Breast epithelium (tissue), 4 donors: ENCODE measurements around the gene WDR19. TPM values are rescaled to one million over a fixed set of nuclear protein-coding genes. Genes with fewer than 3 reads are reported as not detected.
"Not testable (repeated sequence)": the region's sequence is repeated elsewhere in the genome, so short reads cannot be mapped to it uniquely, and the experiment has no call there.

Experiments used
- DNase-seq, 2 donors: peaks; one replicate each; pipeline ENCODE4 v3.0.0-alpha.2; 2019; ENCODE audit warnings: low spot score in 2 of 2
- H3K27ac ChIP-seq, 2 donors: fragments of 200-600 bp; sonication (generic) in 1 of 2; one replicate each; pipeline ENCODE4 v1.5.1; 2016 to 2019; ENCODE audit warnings: mild to moderate bottlenecking in 1 of 2
- H3K27me3 ChIP-seq, 2 donors: fragments of 200-600 bp; sonication (generic) in 1 of 2; one replicate each; pipeline versions ENCODE4 v1.5.1 to v1.6.0; 2017 to 2019; ENCODE audit warnings: control low read depth in 1 of 2, mild to moderate bottlenecking in 1 of 2
- H3K36me3 ChIP-seq: fragments of 200-600 bp; one replicate; pipeline ENCODE4 v1.5.1; 2019
- H3K4me1 ChIP-seq, 2 donors: fragments of 200-600 bp; sonication (generic); one replicate each; pipeline ENCODE4 v1.5.1; 2016 to 2019; ENCODE audit warnings: control low read depth in 1 of 2
- H3K4me3 ChIP-seq, 3 donors: fragments of 200-600 bp; sonication (generic); 1 replicate in 2 of 3; 2 replicates in 1 of 3; pipeline ENCODE4 v1.5.1; 2016 to 2019; ENCODE audit warnings: mild to moderate bottlenecking in 3 of 3, moderate library complexity in 2 of 3
- H3K9me3 ChIP-seq, 2 donors: fragments of 200-600 bp; sonication (generic) in 1 of 2; one replicate each; pipeline ENCODE4 v1.5.1; 2016 to 2019; ENCODE audit warnings: control low read depth in 1 of 2
- CTCF ChIP-seq, 3 donors: fragments of 450-650 bp; IDR thresholded peaks; one replicate each; pipeline ENCODE4 v1.5.1; 2016 to 2017; ENCODE audit warnings: antibody characterized with exemption in 3 of 3, mild to moderate bottlenecking in 3 of 3, moderate library complexity in 3 of 3
- POLR2A ChIP-seq: fragments of 450-650 bp; IDR thresholded peaks from one replicate; pipeline ENCODE4 v1.6.1; 2016; ENCODE audit warnings: antibody characterized with exemption, mild to moderate bottlenecking, moderate library complexity
- POLR2AphosphoS5 ChIP-seq, 3 donors: sonication (generic); formaldehyde crosslinking; IDR thresholded peaks; one replicate each; pipeline ENCODE4 v1.6.1; 2017; ENCODE audit warnings: antibody characterized with exemption in 3 of 3
- intact Hi-C: fragments of 100-400 bp; cut with DNase I; formaldehyde crosslinking; loops from one replicate; pipeline ENCODE4 v1.15.1; 2023; ENCODE audit warnings: low total_unique reads
- total RNA-seq, 3 donors: library from RNA; depleted of rRNA; stranded (reverse); fragments of >200 nt; gene quantifications; one replicate each; pipeline ENCODE4 v1.1.0, GENCODE V29; 2016

Gene WDR19
- total RNA-seq, 3 donors from 2014 or later = 65.6 to 75.8 (median 66.5) TPM

- no peak overlapping the region for H3K4me3 ChIP-seq
- no peaks in the 10 kb centered on the region for H3K9me3 ChIP-seq
- intact Hi-C loops = no loop called here
- H3K27me3 ChIP-seq = no peaks in the 10 kb centered on the region
- DNase-seq = no peak
- TF ChIP-seq POLR2AphosphoS5 (IDR thresholded peaks at IDR 0.05) = no peak
- no peak for TF ChIP-seq CTCF (IDR thresholded peaks at IDR 0.05)
- no peak for TF ChIP-seq POLR2A
- no peak overlapping the region for H3K27ac ChIP-seq
- no peaks in the 10 kb centered on the region for H3K36me3 ChIP-seq
- no peaks in the 10 kb centered on the region for H3K4me1 ChIP-seq
Measured at GRCh38 chr4:39170301-39170700, 12.0 kb upstream of the WDR19 start.

GRCh38 chr4:39178706-39179105 is 3.6 kb upstream of the WDR19 start:
- no peaks in the 10 kb centered on the region for H3K9me3 ChIP-seq
- no peaks in the 10 kb centered on the region for H3K4me1 ChIP-seq
- no peak overlapping the region for H3K27ac ChIP-seq
- TF ChIP-seq CTCF (IDR thresholded peaks at IDR 0.05) = no peak
- no peak for TF ChIP-seq POLR2A
- no peak for TF ChIP-seq POLR2AphosphoS5 (IDR thresholded peaks at IDR 0.05)
- H3K36me3 ChIP-seq = no peaks in the 10 kb centered on the region
- intact Hi-C loops = no loop called here
- no peak for DNase-seq
- H3K4me3 ChIP-seq = no peak overlapping the region
- no peaks in the 10 kb centered on the region for H3K27me3 ChIP-seq

GRCh38 chr4:39179681-39180080 is 2.6 kb upstream of the WDR19 start:
- no peak overlapping the region for H3K27ac ChIP-seq
- DNase-seq = no peak
- no peaks in the 10 kb centered on the region for H3K36me3 ChIP-seq
- H3K4me1 ChIP-seq = no peaks in the 10 kb centered on the region
- H3K4me3 ChIP-seq = no peak overlapping the region
- intact Hi-C loops = no loop called here
- no peaks in the 10 kb centered on the region for H3K27me3 ChIP-seq
- H3K9me3 ChIP-seq = no peaks in the 10 kb centered on the region
- TF ChIP-seq POLR2A (no peak), POLR2AphosphoS5 (IDR thresholded peaks at IDR 0.05) (no peak), CTCF (IDR thresholded peaks at IDR 0.05) (no peak)

GRCh38 chr4:39180629-39181028 is 1.7 kb upstream of the WDR19 start:
- H3K27me3 ChIP-seq, H3K9me3 ChIP-seq, H3K27ac ChIP-seq, H3K4me1 ChIP-seq, intact Hi-C loops, H3K36me3 ChIP-seq, H3K4me3 ChIP-seq, DNase-seq: not testable (repeated sequence)

GRCh38 chr4:39181520-39181904 is 817 bp upstream of the WDR19 start:
- intact Hi-C loops = no loop called here
- Histone ChIP-seq H3K36me3 (no peaks in the 10 kb centered on the region), H3K4me1 (no peaks in the 10 kb centered on the region), H3K4me3 (peak overlapping the region; percentile 80 to 90 (median 81)), H3K27ac (peak overlapping the region in 1 of 2 donors; percentile 77), H3K27me3 (no peaks in the 10 kb centered on the region), H3K9me3 (no peaks in the 10 kb centered on the region)
- no peak for DNase-seq
- TF ChIP-seq CTCF (IDR thresholded peaks at IDR 0.05) = no peak
- TF ChIP-seq POLR2AphosphoS5 (IDR thresholded peaks at IDR 0.05) = no peak
- no peak for TF ChIP-seq POLR2A

- no peaks in the 10 kb centered on the region for H3K9me3 ChIP-seq
- intact Hi-C loops = no loop called here
- H3K27me3 ChIP-seq = no peaks in the 10 kb centered on the region
- H3K4me3 ChIP-seq = no peak overlapping the region
- H3K27ac ChIP-seq = no peak overlapping the region
- H3K4me1 ChIP-seq = no peaks in the 10 kb centered on the region
- DNase-seq = no peak
- H3K36me3 ChIP-seq = peaks cover 3% of the 10 kb centered on the region
- TF ChIP-seq POLR2A (no peak), CTCF (IDR thresholded peaks at IDR 0.05) (no peak), POLR2AphosphoS5 (IDR thresholded peaks at IDR 0.05) (no peak)
Measured at GRCh38 chr4:39201963-39202362, 19.6 kb downstream of the WDR19 start.
